ENCODE results near the gene PLCXD3. TPM values are rescaled to one million over a fixed set of nuclear protein-coding genes. Genes with fewer than 3 reads are reported as not detected.

Gene PLCXD3
- total and polyA plus RNA-seq, 10 of the 15 experiments (the other 5 are each of a cell fraction or from before 2014, with no cell fraction given), result not detected

GRCh38 chr5:41266377-41266776 is 244.0 kb downstream of the PLCXD3 start (continued):
- TF ChIP-seq ATF2 (IDR thresholded peaks at IDR 0.05; ENCODE audit: low read length) (no peak), MEF2A (IDR thresholded peaks at IDR 0.05; ENCODE audit: insufficient read depth, low read depth, low read length) (no peak), NR2C1 (IDR thresholded peaks at IDR 0.05) (no peak), ZNF207 (IDR thresholded peaks at IDR 0.05; ENCODE audit: borderline replicate concordance) (no peak), STAT3 (IDR thresholded peaks at IDR 0.05; ENCODE audit: low read depth, low read length) (no peak), ZBTB11 (CRISPR knock-in tag; IDR thresholded peaks at IDR 0.05) (no peak), ZNF687 (IDR thresholded peaks at IDR 0.05) (no peak)
